HepG2 (cell line): ENCODE measurements around the gene PLXNC1. TPM values are rescaled to one million over a fixed set of nuclear protein-coding genes. Genes with fewer than 3 reads are reported as not detected.

ENCODE experiments used
- CCDC6 ChIP-seq: sonication (generic); formaldehyde crosslinking; IDR thresholded peaks from 2 replicates; pipeline ENCODE4 v1.8.1; 2022; ENCODE audit warnings: mild to moderate bottlenecking, missing genetic modification reagents, moderate library complexity
- HMG20B ChIP-seq: conservative IDR thresholded peaks from 2 replicates; pipeline ENCODE4 v1.6.1; 2016; ENCODE audit warnings: missing genetic modification reagents, missing compliant biosample characterization
- HNRNPLL ChIP-seq: fragments of 200-400 bp; formaldehyde crosslinking; IDR thresholded peaks from 2 replicates; pipeline ENCODE4 v1.6.1; 2017; ENCODE audit warnings: mild to moderate bottlenecking, low read depth, low read length; ENCODE audit not compliant: poor library complexity, severe bottlenecking
- KAT7 ChIP-seq: IDR thresholded peaks from 2 replicates; pipeline ENCODE4 v1.6.1; 2018; ENCODE audit warnings: borderline replicate concordance, missing compliant biosample characterization
- KLF6 ChIP-seq: IDR thresholded peaks from 2 replicates; pipeline ENCODE4 v1.8.0; 2016; ENCODE audit warnings: missing biosample characterization, missing genetic modification reagents
- KMT2B ChIP-seq: IDR thresholded peaks from 2 replicates; pipeline ENCODE4 v1.6.1; 2016; ENCODE audit warnings: missing genetic modification reagents, missing compliant biosample characterization
- MED1 ChIP-seq: sonication (generic); formaldehyde crosslinking; IDR thresholded peaks from 2 replicates; pipeline ENCODE4 v1.4.0; 2020; ENCODE audit warnings: missing genetic modification reagents
- MTA1 ChIP-seq: sonication (generic); formaldehyde crosslinking; IDR thresholded peaks from 2 replicates; pipeline ENCODE4 v1.4.0; 2020; ENCODE audit warnings: missing genetic modification reagents, mild to moderate bottlenecking, borderline replicate concordance
- NFKB2 ChIP-seq: sonication (generic); formaldehyde crosslinking; IDR thresholded peaks from 2 replicates; pipeline ENCODE4 v1.4.0; 2020; ENCODE audit warnings: missing genetic modification reagents, borderline replicate concordance
- RAD21 ChIP-seq: fragments of 450-650 bp; formaldehyde crosslinking; IDR thresholded peaks from 2 replicates; pipeline ENCODE4 v1.5.0; 2020; ENCODE audit warnings: mild to moderate bottlenecking
- REL ChIP-seq: sonication (generic); formaldehyde crosslinking; conservative IDR thresholded peaks from 2 replicates; pipeline ENCODE4 v1.8.0; 2022; ENCODE audit warnings: mild to moderate bottlenecking, missing genetic modification reagents, moderate library complexity
- TARDBP ChIP-seq: sonication (generic); formaldehyde crosslinking; IDR thresholded peaks from 2 replicates; pipeline ENCODE4 v1.8.0; 2022; ENCODE audit warnings: mild to moderate bottlenecking, missing genetic modification reagents
- TGIF2 ChIP-seq: IDR thresholded peaks from 2 replicates; pipeline ENCODE4 v1.6.1; 2016; ENCODE audit warnings: control low read depth, missing compliant biosample characterization
- ZFP41 ChIP-seq: sonication (generic); formaldehyde crosslinking; IDR thresholded peaks from 2 replicates; pipeline ENCODE4 v1.4.0; 2020; ENCODE audit warnings: mild to moderate bottlenecking, missing genetic modification reagents, borderline replicate concordance
- ZKSCAN1 ChIP-seq: fragments of 150-350 bp; IDR thresholded peaks from 2 replicates; pipeline ENCODE4 v1.6.1; 2014; ENCODE audit warnings: low read length
- ZNF761 ChIP-seq: sonication (generic); formaldehyde crosslinking; conservative IDR thresholded peaks from 2 replicates; pipeline ENCODE4 v1.4.0; 2020; ENCODE audit warnings: mild to moderate bottlenecking, missing genetic modification reagents
- polyA plus RNA-seq, 8 experiments: library from polyadenylated mRNA; depleted of rRNA in 3 of 8; stranded (reverse) in 7 of 8; unstranded in 1 of 8; fragments of >200 nt; fragmentation: Illumina TruSeq in 4 of 8; extraction: Trizol in 4 of 8; gene quantifications; 2 replicates each; pipeline versions ENCODE4 v1.2.1 to v1.2.3, GENCODE V29; 2011 to 2016; ENCODE audit warnings: low read depth in 4 of 8, missing spikeins in 1 of 8, mixed read lengths in 1 of 8; ENCODE audit not compliant: insufficient read depth in 1 of 8
- total RNA-seq, 5 experiments: library from RNA; depleted of rRNA; stranded (reverse); fragments of >200 nt; fragmentation: Illumina TruSeq; extraction: Trizol; gene quantifications; 2 replicates each; pipeline ENCODE4 v1.2.3, GENCODE V29; 2016; ENCODE audit warnings: low read depth in 1 of 5
- TF ChIP-seq, protein P1 (sequence below): sonication (generic); formaldehyde crosslinking; IDR thresholded peaks from 2 replicates; pipeline ENCODE4 v1.4.0; 2020; ENCODE audit warnings: missing genetic modification reagents
- TF ChIP-seq, protein P2 (sequence below): IDR thresholded peaks from 2 replicates; pipeline ENCODE4 v1.6.1; 2016
- TF ChIP-seq, protein P3 (sequence below): sonication (generic); formaldehyde crosslinking; IDR thresholded peaks from 2 replicates; pipeline ENCODE4 v1.5.0; 2020; ENCODE audit warnings: mild to moderate bottlenecking, missing genetic modification reagents
- TF ChIP-seq, protein P4 (sequence below): sonication (generic); formaldehyde crosslinking; IDR thresholded peaks from 2 replicates; pipeline ENCODE4 v1.4.0; 2020; ENCODE audit warnings: mild to moderate bottlenecking, missing genetic modification reagents
- TF ChIP-seq, protein P5 (sequence below): sonication (generic); formaldehyde crosslinking; IDR thresholded peaks from 2 replicates; pipeline ENCODE4 v1.9.0; 2022; ENCODE audit warnings: missing genetic modification reagents, mild to moderate bottlenecking, borderline replicate concordance

Gene PLXNC1
- total and polyA plus RNA-seq, 2 of the 13 experiments (the other 11 are each of a cell fraction or from before 2014, with no cell fraction given): 6.6 to 11.2 TPM

DNA sequence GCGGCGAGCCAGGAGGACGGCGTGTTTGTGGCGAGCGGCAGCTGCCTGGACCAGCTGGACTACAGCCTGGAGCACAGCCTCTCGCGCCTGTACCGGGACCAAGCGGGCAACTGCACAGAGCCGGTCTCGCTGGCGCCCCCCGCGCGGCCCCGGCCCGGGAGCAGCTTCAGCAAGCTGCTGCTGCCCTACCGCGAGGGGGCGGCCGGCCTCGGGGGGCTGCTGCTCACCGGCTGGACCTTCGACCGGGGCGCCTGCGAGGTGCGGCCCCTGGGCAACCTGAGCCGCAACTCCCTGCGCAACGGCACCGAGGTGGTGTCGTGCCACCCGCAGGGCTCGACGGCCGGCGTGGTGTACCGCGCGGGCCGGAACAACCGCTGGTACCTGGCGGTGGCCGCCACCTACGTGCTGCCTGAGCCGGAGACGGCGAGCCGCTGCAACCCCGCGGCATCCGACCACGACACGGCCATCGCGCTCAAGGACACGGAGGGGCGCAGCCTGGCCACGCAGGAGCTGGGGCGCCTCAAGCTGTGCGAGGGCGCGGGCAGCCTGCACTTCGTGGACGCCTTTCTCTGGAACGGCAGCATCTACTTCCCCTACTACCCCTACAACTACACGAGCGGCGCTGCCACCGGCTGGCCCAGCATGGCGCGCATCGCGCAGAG, 873 bp downstream of the PLXNC1 start (continued):
- TF ChIP-seq REL (peak; percentile 84; the same call in 1 of the 2 replicates), TGIF2 (CRISPR knock-in tag) (peak; percentile 29; the same call in 1 of the 2 replicates), KLF6 (CRISPR knock-in tag) (peak; percentile 74; the same call in 1 of the 2 replicates), MTA1 (CRISPR knock-in tag) (peak; percentile 81; the same call in 1 of the 2 replicates), KMT2B (CRISPR knock-in tag) (peak; percentile 76), ZKSCAN1 (no peak), KAT7 (CRISPR knock-in tag) (peak; percentile 76), HMG20B (CRISPR knock-in tag) (no peak), HNRNPLL (peak; percentile 78), RAD21 (peak; percentile 92), TARDBP (CRISPR knock-in tag) (peak; percentile 71), NFKB2 (peak; percentile 53; the same call in 1 of the 2 replicates), CCDC6 (peak; percentile 71; the same call in 1 of the 2 replicates), ZFP41 (CRISPR knock-in tag) (0 out of 2 replicates have a peak, but pooled peaks have one; percentile 40), MED1 (CRISPR knock-in tag) (peak; percentile 53; the same call in 1 of the 2 replicates), ZNF761 (no peak)
- TF ChIP-seq, protein P1, sequence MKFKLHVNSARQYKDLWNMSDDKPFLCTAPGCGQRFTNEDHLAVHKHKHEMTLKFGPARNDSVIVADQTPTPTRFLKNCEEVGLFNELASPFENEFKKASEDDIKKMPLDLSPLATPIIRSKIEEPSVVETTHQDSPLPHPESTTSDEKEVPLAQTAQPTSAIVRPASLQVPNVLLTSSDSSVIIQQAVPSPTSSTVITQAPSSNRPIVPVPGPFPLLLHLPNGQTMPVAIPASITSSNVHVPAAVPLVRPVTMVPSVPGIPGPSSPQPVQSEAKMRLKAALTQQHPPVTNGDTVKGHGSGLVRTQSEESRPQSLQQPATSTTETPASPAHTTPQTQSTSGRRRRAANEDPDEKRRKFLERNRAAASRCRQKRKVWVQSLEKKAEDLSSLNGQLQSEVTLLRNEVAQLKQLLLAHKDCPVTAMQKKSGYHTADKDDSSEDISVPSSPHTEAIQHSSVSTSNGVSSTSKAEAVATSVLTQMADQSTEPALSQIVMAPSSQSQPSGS (CRISPR knock-in tag): peak; percentile 72; the same call in 1 of the 2 replicates
- TF ChIP-seq, protein P2, sequence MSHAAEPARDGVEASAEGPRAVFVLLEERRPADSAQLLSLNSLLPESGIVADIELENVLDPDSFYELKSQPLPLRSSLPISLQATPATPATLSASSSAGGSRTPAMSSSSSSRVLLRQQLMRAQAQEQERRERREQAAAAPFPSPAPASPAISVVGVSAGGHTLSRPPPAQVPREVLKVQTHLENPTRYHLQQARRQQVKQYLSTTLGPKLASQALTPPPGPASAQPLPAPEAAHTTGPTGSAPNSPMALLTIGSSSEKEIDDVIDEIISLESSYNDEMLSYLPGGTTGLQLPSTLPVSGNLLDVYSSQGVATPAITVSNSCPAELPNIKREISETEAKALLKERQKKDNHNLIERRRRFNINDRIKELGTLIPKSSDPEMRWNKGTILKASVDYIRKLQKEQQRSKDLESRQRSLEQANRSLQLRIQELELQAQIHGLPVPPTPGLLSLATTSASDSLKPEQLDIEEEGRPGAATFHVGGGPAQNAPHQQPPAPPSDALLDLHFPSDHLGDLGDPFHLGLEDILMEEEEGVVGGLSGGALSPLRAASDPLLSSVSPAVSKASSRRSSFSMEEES (CRISPR knock-in tag): peak; percentile 6; the same call in 1 of the 2 replicates
- TF ChIP-seq, protein P3, sequence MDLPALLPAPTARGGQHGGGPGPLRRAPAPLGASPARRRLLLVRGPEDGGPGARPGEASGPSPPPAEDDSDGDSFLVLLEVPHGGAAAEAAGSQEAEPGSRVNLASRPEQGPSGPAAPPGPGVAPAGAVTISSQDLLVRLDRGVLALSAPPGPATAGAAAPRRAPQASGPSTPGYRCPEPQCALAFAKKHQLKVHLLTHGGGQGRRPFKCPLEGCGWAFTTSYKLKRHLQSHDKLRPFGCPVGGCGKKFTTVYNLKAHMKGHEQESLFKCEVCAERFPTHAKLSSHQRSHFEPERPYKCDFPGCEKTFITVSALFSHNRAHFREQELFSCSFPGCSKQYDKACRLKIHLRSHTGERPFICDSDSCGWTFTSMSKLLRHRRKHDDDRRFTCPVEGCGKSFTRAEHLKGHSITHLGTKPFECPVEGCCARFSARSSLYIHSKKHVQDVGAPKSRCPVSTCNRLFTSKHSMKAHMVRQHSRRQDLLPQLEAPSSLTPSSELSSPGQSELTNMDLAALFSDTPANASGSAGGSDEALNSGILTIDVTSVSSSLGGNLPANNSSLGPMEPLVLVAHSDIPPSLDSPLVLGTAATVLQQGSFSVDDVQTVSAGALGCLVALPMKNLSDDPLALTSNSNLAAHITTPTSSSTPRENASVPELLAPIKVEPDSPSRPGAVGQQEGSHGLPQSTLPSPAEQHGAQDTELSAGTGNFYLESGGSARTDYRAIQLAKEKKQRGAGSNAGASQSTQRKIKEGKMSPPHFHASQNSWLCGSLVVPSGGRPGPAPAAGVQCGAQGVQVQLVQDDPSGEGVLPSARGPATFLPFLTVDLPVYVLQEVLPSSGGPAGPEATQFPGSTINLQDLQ: peak; percentile 16; the same call in 1 of the 2 replicates
- TF ChIP-seq, protein P4, sequence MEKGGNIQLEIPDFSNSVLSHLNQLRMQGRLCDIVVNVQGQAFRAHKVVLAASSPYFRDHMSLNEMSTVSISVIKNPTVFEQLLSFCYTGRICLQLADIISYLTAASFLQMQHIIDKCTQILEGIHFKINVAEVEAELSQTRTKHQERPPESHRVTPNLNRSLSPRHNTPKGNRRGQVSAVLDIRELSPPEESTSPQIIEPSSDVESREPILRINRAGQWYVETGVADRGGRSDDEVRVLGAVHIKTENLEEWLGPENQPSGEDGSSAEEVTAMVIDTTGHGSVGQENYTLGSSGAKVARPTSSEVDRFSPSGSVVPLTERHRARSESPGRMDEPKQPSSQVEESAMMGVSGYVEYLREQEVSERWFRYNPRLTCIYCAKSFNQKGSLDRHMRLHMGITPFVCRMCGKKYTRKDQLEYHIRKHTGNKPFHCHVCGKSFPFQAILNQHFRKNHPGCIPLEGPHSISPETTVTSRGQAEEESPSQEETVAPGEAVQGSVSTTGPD (CRISPR knock-in tag): no peak
- TF ChIP-seq, protein P5, sequence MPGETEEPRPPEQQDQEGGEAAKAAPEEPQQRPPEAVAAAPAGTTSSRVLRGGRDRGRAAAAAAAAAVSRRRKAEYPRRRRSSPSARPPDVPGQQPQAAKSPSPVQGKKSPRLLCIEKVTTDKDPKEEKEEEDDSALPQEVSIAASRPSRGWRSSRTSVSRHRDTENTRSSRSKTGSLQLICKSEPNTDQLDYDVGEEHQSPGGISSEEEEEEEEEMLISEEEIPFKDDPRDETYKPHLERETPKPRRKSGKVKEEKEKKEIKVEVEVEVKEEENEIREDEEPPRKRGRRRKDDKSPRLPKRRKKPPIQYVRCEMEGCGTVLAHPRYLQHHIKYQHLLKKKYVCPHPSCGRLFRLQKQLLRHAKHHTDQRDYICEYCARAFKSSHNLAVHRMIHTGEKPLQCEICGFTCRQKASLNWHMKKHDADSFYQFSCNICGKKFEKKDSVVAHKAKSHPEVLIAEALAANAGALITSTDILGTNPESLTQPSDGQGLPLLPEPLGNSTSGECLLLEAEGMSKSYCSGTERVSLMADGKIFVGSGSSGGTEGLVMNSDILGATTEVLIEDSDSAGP (CRISPR knock-in tag): peak; percentile 81; the same call in 1 of the 2 replicates
